GM21381 (cell line): ENCODE measurements around the gene NRP1.
"Not testable (repeated sequence)": the region's sequence is repeated elsewhere in the genome, so short reads cannot be mapped to it uniquely, and the experiment has no call there.

Source experiments
- ATAC-seq: cut with Tn5 transposase; IDR thresholded peaks from one replicate; pipeline ENCODE4 v1.9.1; 2021; ENCODE audit warnings: mild to moderate bottlenecking, moderate library complexity; ENCODE audit not compliant: unreplicated experiment

The NRP1 gene

GRCh38 chr10:33154590-33154989 lies 179.9 kb downstream of the NRP1 start:
- ATAC-seq = no peak

DNA sequence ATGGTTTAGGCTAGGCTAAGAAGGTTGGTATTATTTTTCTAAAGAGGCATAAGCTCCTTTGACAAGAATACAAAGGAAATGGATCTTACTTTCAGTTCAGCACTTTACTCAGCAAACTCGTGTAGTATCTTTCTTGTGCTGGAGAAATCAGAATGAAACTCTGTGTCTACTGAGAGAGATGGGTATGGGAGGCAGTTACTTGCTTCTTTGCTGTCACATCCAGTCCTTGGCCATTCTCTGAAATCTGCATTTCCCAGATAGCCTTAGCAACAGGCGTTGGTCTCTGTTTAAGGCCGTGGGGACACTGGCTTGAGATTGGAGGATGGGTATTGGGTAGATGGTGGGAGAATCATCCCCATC lies 180.5 kb downstream of the NRP1 start:
- ATAC-seq = no peak

DNA sequence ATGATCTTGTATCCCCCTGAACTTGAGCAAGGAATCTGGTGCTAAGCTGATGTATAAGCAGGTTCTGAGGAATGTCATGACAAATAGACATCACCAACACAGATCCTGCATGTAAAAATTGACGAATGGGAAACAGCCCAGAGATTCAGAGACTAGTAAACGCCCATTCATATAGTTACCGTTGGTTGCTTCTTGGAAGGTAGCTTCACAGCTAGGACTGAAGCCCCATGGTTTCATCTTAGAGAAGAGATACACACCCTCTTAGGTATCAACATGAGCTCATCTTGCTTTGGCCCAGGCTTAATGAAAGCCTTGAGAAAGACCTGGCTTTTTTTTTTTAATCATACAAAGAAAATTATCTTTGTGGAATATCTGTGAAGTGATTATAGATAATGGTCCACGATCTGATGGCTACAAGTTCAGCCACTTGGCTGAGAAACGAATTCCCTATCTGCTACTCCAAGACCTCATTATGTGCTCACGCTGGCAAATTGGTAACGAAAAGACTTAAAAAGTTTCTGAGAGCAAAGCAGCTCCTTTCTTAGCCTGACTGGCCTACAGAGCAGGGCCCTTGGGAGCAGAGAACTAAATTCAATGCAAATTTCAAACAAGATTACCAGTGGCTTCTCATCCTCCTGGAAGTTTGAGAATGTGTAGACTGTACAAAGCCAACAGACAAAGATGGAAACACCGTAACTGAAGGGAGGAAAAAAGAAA lies 181.1 kb downstream of the NRP1 start:
- ATAC-seq = no peak

DNA sequence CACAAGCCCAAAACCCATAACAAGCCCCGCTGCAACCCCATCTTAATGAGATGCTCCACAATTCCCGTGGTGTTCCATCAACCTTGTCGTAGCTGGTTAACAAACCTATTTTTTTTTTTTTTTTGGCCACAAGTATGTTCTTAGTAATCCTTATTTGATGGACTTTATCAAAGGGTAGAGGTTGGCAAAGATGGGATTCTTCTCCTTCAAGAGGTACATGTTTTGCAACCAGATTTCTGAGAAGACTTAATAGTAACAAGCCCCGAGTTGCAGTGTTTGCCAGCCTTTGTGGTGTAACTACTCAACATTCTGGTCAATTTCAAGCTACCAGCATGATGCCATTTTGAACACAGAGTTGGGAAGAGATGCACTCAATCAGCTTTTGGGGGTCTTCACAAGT lies 181.7 kb downstream of the NRP1 start:
- ATAC-seq = no peak

- no peak for ATAC-seq
Measured at GRCh38 chr10:33152146-33152545, 182.3 kb downstream of the NRP1 start.

DNA sequence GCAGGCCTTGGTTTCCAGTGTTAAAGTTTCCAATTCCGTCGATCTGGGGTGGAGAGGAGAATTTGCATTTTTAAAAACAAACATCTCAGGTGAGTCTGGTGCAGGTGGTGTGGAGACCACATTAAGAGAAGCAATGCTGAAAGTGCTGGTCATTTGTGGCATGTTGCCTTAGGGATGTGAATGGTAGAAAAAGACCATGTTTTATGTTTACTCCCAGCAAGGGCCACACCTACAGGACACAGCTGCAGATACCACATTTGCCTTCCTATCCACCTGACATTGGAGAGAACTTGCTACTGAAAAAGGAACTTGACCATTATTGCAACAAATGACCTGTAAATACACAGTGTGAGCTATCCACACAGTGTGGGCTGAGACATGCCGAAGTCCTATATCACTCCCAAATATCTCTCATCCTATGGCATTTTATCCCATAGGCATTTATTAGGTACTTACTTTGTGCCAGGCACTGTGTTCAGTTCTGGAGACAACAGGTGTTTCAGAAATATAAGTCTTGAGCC lies 183.1 kb downstream of the NRP1 start:
- no peak for ATAC-seq

- ATAC-seq = no peak
Measured at GRCh38 chr10:33150889-33151288, 183.6 kb downstream of the NRP1 start.

GRCh38 chr10:33150146-33150545 lies 184.3 kb downstream of the NRP1 start:
- ATAC-seq = no peak

GRCh38 chr10:33147013-33147310 lies 187.5 kb downstream of the NRP1 start:
- ATAC-seq = no peak

DNA sequence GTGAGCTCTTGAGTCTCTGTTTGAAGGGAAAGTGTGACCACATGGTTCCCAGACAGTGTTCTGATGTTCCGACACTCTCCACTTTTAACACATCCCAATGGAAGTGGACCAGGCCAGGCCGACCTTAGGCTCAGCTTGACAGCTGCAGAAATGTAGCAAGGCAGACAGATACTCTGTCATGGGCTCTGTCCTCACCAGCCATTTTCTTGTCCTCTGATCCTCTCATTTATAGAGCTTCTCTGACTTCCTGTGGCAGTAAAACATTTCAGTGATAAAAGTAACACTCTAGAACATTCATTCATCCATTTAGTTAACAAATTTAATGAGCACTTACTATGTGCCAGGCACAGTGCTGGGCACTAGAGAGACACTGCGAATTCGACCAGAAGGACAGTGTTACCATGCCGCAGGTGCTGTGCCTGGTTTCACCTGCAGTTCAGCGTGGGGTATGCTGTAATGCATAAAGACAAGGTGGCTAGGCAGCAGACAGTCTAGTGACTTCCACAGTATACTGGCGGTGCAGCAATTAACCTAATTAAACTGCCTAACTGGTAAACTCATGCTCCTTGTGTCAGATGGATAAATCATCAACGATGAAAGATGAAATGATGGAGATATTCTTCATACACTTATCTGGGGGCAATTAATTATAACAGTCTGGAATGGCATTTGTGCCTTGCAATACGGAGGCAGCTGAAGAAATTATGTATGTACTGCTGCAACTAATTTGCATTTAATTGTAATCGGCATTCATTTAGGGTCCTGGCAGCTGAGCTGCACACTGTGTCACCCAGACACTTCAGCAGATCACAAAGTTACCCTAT lies 188.1 kb downstream of the NRP1 start:
- no peak for ATAC-seq

DNA sequence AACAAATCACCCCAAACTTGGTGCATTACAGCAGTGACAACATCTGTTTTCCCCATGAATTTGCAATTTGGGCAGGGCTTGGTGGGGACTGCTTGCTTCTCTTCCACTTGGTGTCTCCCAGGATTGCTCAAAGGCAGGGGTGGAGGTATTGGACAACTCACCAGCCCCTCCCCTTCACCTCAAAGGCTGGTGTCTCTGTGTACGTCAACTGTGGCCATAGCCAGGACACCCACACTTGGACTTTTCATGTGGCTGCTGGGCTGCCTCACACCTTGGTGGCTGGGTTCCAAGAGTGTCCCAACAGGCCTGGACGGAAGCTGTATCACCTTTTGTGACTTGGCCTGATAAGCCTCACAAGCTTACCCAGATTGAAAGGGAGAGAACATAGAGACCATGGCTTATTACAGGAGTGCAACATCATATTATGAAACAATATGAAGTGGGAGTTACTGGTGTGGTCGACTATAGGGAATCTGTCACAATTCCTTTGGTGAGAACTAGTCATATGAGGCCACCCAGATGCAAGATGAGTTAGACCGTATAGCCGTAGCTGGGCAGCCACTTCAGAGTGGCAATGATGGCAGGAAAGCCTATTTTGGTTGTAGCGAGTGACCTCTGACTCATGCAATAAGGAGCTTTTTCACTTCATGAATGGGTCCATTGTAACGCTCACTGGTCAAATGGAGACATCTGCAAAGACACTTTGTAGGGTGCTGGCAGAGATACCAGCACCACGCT lies 188.8 kb downstream of the NRP1 start:
- no peak for ATAC-seq

DNA sequence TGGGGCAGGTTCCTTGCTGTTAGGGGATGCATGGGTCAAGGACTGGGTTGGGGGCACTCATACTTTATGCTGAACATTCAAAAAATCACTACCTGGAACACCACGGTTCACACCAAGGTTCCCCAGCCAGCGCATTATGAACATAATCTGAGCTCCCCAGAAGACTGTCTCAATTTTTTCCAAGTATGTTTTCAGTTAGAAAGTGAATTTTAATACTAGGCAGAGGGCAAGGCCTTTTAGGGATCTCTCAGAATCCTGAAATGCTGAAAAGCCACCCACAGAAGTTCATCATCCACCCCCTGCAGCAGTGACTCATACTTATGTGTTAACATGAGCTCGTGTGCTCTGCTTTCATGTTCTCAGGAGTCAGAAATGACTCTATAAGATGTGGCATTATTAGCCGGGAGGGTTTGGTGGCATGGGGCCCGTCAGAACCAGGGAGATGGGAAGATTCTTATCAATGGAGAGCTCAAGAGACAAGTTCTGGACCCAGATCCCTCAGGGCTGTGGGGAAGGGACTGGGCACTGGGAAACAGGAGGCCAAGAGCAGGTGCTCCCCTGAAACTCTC lies 191.2 kb downstream of the NRP1 start:
- no peak for ATAC-seq

DNA sequence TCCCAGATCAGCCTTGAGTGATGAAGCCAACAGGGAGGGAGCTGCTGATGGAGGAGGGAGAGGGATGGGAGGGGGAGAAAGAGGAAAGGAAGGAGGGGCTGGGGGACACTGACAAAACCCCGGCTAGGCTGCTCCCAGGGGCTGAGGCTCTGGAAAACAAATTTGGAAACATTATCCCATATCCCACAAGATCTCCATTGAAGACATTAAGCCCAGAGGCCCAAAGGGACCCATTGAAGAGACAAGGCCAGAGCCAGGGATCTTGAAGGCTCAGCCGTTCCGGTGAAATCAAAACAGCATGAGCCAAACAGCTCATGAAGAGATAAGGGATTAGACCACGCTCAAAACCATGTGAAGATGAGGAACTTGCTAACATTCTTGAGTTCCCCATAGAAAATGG lies 192.2 kb downstream of the NRP1 start:
- no peak for ATAC-seq

DNA sequence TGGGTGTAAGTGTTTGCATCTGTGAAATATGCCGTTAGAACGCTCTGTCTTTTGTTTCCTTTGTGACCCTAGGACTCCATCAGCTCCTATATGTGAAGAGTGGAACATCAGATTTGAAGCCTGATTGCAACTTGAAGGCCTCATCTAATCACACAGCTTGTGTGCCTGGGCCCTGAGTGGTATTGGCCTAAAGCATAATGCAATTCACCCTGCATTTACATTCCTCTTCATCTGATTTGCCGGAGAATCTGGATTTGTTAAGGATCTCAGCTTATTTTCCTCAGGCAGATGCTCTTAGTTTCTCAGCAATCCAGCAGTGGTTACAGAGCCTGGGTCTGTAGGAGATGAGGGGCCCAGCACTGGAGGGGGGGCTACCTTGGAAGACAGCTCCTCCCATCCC lies 193.2 kb downstream of the NRP1 start:
- no peak for ATAC-seq

GRCh38 chr10:33139181-33139646 lies 195.3 kb downstream of the NRP1 start:
- no peak for ATAC-seq

DNA sequence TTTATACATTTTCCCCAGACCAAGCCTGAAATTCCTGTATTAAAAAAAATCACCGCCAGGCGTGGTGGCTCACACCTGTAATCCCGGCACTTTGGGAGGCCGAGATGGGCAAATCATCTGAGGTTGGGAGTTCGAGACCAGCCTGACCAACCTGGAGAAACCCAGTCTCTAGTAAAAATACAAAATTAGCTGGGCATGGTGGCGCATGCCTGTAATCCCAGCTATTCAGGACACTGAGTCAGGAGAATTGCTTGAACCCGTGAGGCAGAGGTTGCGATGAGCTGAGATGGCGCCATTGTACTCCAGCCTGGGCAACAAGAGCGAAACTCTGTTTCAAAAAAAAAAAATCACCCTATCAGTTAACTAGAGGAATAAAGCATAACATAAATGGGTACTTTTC lies 195.8 kb downstream of the NRP1 start:
- not testable (repeated sequence) for ATAC-seq

DNA sequence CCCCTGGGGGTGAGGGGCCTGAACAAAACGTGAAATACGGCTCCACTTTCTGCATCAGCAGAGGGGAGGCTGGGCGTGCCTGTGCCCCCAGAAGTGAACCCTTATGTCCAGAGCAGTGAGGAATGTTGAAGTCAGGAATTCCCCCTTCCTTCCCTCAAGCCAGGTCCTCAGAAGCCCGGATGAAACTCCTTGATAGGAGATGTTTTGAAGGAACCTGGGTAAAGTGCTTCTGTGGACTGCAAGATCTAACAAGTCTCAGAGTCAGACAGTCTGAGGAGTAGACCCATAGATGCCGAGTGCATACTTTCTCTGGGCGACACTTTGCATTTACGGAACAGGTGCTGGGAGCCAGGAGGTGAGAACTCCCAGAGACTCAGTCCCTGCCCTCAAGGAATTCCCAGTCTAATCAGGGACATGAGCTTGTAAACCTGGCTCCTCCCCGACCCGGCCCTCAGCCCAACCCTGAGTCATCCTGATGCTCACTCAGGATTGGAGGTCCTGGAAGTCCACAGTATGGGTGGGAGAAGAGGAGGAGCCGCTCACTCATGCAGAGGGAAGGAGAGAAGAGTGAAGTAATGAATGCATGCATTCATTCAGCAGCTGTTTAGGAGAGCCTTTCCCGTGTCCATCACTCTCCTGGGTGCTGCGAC lies 197.0 kb downstream of the NRP1 start:
- ATAC-seq = no peak

- no peak for ATAC-seq
Measured at GRCh38 chr10:33136781-33137180, 197.7 kb downstream of the NRP1 start.

DNA sequence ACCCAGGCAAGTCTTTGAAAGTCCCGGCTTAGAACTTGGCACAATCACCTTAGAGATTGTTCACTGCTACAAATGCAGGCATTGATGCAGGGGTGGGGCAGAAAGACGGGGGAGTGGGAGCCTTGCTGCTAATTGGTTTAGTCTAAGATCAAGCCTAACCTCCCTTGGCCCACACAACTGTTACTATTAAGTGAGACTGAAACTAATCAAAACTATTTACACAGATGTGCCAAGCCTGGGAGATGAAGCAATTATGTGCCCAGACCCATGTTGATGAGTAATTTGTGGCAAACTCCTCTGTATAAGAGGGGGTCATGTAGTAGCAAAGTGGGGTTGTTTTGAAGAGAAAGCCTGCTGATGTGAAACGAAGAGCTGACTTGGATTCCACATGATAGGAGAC lies 198.2 kb downstream of the NRP1 start:
- no peak for ATAC-seq

DNA sequence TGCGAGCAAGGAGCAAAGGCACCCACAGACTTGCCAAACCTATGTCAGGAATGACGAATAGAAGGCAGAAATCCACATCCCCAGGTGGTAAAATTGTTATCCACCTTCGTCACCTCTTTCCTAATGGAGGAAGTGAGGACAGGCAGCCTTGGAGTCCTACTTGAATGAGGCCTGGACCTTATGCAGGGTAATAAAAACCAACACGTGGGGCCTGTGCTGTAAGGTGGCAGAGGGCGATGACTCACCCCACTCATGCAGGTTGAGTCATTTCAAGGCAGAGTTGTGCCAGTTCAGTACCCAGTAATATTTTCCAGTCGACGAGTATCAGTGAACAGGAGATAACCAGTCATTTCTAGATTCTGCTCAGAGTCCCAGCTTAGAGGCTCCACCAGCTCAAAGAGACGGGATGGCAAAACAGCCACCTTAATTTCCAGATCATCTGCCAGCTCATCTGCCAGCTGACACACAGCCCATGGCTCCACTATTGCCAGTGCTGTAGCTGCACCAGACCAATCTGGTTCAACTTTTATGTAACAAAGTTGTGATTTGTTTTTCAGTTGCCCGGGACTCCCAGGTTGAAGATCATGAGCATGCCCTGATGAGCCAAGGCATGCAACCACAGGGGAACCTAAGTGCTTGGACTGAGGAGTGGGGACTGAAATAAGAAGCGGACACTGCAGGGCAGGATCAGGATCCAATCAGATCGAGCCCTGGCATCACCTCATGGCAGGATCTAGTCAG lies 200.3 kb downstream of the NRP1 start:
- peak; percentile 58 for ATAC-seq
